ENCODE results near the gene SHMT1.
A peak's percentile ranks its signal among the peaks of the same experiment; 100 is the strongest.
"Not testable (repeated sequence)": the region's sequence is repeated elsewhere in the genome, so short reads cannot be mapped to it uniquely, and the experiment has no call there.

SHMT1 gene

GRCh38 chr17:18363101-18364049 lies at the start of gene SHMT1:
TSS of gene SHMT1 (minus strand) at chr17:18363550. CDS start at chr17:18355981, 7,569 bp downstream.
- peak; percentile 85 for DNase-seq (ENCODE audit: low read depth)

GRCh38 chr17:18412001-18412538 lies 48.7 kb upstream of the SHMT1 start:
- DNase-seq (ENCODE audit: low read depth): not testable (repeated sequence)

GRCh38 chr17:18411377-18411864 lies 48.1 kb upstream of the SHMT1 start:
- peak; percentile 13 for DNase-seq (ENCODE audit: low read depth)

GRCh38 chr17:18410736-18411135 lies 47.4 kb upstream of the SHMT1 start:
- not testable (repeated sequence) for DNase-seq (ENCODE audit: low read depth)

- not testable (repeated sequence) for DNase-seq (ENCODE audit: low read depth)
Observed at GRCh38 chr17:18409321-18409720, 46.0 kb upstream of the SHMT1 start.

DNA sequence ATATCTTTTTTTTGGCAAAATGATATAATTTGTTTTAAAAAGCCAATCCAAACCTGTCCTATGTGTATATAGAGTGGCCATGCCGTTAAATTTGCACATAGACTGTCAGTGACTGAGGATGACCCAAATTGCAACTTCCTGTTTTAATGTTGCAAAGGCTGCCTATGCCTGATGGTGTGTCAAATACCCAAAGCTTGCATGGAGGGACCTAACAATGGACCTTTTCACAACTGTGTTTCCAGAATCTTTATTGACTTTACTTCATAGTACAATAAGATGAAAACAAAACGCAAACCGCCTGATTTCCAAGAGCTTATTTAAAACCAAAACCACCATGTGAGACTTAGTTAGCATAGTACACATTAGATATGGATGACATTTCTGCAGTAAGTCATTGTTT lies 45.6 kb upstream of the SHMT1 start:
- not testable (repeated sequence) for DNase-seq (ENCODE audit: low read depth)

DNA sequence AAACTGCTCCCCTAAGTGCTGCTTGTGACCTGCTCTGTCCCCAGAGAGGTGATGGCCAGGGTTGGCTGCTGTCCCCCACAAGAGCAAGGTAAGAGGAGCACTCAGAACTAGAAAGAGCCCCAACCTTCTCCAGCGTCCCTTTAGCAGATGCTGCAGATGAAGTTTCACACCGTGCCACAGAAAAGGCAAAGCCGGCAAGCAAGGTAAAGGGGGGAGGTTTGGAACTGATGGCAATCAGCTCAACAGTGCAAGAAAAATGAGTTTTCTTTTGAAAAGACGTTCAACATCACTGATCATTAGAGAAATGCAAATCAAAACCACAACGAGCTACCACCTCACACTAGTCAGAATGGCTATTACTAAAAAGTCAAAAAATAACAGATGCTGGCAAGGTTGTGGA lies 40.3 kb upstream of the SHMT1 start:
- not testable (repeated sequence) for DNase-seq (ENCODE audit: low read depth)

GRCh38 chr17:18403166-18403565 lies 39.8 kb upstream of the SHMT1 start:
- DNase-seq (ENCODE audit: low read depth): not testable (repeated sequence)

GRCh38 chr17:18401872-18402590 lies 38.7 kb upstream of the SHMT1 start:
- not testable (repeated sequence) for DNase-seq (ENCODE audit: low read depth)

DNA sequence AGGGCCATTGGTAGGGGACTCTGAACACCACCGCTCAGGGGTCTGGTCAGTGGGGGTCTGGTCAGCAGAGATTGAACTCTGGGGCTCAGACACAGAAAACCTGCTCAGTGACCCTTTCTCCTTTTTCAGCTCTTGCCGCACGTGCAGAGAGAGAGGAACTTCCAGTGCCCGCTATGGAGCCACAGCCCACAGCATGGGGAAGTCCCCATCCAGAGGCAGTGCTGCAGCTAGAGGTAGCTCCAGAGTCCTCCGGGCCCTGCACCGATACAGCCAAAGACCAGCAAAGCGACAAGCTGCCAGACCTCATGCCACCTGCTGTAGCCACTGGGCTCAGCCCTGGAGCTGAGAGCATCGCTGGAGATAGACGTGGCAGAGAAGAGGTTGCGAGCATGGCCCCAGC lies 25.4 kb upstream of the SHMT1 start:
- DNase-seq (ENCODE audit: low read depth): not testable (repeated sequence)

GRCh38 chr17:18388266-18388665 lies 24.9 kb upstream of the SHMT1 start:
- not testable (repeated sequence) for DNase-seq (ENCODE audit: low read depth)

DNA sequence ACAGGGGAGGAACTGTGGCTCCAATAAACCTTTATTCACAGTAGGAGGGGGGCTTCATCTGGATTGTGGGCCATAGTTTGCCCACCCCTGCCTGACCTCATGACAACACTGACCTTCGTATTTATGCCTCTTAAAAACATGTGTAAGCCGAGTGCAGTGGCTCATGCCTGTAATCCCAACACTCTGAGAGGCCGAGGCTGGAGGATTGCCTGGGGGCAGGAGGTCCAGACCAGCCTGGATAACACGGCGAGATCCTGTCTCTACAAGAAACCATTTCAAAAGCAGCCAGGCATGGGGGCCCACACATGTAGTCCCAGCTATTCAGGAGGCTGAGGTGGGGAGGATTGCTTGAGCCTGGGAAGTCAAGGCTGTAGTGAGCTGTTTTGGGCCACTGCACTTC lies 24.2 kb upstream of the SHMT1 start:
- DNase-seq (ENCODE audit: low read depth): not testable (repeated sequence)

DNA sequence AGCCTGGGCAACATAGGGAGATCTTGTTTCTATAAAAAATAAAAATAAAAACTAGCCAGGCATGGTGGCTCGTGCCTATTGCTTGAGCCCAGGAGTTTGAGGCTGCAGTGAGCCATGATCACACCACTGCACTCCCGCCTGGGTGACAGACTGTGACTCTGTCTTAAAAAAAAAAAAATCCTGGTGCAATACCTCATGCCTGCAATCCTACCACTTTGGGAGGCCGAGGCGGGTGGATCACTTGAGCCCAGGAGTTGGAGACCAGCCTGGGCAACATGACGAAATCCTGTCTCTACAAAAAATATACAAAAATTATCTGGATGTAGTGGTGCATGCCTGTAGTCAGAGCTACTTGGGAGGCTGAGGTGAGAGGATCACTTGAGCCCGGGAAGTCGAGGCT lies 20.9 kb upstream of the SHMT1 start:
- DNase-seq (ENCODE audit: low read depth): not testable (repeated sequence)

DNA sequence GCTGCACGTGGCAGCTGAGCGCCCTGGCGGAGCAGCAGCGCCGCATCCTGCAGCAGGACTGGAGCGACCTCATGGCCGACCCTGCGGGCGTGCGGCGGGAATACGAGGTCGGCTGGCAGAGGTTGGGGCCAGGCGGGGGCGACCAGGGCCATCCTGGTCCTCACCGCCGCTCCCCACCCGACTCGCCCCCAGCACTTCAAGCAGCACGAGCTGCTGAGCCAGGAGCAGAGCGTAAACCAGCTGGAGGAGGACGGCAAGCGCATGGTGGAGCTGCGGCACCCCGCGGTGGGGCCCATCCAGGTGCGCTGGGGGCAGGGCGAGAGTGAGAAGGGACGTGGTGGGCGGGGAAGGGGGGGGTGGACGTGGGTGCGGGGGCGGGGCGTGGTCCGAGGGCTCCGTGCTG lies 19.7 kb upstream of the SHMT1 start:
- not testable (repeated sequence) for DNase-seq (ENCODE audit: low read depth)

GRCh38 chr17:18382441-18383078 lies 19.2 kb upstream of the SHMT1 start:
- no peak for DNase-seq (ENCODE audit: low read depth)

DNA sequence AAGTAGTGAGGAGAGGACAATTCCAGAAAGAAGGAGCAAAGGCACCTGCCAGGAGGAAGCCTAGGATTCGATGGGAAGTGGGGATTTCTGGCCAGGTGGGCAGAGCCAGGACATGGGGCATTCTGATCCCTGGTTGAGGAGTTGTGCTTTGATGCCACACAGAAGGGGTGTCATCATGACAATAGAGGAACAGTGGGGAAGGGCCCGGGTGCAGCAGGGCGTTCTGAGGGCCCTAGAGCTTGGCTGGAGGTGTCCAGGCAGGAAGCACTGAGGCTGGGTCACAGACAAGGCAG lies 18.5 kb upstream of the SHMT1 start:
- DNase-seq (ENCODE audit: low read depth): no peak

DNA sequence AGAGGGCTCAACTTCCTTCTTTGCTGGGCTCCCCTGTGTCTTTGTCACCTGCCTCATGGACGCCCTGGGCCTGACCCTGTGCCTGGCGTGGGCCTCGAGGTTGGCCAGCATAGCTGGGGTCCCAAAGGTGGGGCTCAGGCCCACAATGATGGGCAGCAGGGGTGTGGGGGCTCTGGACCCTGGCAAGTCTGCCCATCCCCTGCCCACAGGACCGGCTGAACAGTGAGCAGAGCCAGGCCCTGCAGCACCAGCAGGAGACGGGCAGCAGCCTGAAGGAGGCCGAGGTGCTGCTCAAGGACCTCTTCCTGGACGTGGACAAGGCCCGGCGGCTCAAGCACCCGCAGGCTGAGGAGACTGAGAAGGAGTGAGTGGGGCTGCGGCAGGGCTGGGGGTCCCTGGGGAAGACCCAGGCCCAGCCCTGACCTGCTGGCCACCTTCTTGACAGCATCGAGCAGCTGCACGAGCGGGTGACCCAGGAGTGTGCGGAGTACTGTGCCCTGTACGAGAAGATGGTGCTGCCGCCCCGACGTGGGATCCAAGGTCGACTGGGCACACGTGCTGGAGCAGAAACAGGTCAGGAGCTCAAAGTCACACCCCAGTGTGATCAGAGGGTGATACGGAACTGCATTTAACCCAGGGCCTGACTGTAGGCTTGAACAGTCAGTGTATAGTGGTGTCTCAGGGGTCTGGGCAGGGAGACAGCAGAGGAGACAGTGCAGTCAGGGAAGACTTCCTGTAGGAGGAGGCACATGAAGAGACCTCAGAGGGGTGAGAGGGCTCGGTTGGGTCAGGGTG lies 18.0 kb upstream of the SHMT1 start:
- DNase-seq (ENCODE audit: low read depth): no peak

DNA sequence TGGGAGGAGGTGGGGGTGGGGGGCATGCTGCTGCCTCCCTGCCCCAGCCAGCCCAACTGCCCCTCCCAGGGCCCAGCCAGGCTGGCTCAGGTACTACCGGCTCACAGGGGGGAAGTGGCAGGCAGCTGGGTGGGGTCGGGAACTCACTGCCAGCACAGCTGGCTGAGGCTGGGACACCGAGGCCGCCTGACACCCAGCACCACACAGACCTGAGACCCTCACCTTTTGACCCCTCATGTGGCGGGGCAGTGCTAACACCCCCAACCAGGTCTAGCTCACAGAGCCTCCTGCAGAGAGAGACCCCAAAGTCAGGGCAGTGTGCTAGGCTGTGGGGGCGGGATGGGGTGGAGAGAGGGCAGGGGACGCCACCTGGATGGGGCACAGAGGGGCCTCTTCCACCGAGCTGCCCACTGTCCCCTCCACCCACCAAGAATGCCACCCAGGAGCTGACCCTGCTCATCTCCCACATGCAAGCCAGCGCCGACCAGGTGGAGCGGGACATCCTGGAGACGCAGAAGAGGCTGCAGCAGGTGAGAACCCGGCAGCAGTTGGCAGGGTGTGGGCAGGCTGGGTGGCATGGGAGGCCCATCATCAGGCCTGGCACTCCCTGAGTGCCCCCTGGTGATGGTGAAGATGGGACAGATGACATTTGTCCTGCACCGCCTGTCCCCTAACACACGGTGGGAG lies 17.3 kb upstream of the SHMT1 start:
- no peak for DNase-seq (ENCODE audit: low read depth)

GRCh38 chr17:18379246-18380146 lies 16.1 kb upstream of the SHMT1 start:
- no peak for DNase-seq (ENCODE audit: low read depth)

- not testable (repeated sequence) for DNase-seq (ENCODE audit: low read depth)
Observed at GRCh38 chr17:18378614-18379013, 15.3 kb upstream of the SHMT1 start.

All from activated T-cell treated with anti-CD3 and anti-CD28 coated beads for 24 hours (primary cell).